Measurements from ENCODE around the gene HOXD3. TPM values are rescaled to one million over a fixed set of nuclear protein-coding genes. Genes with fewer than 3 reads are reported as not detected.

Gene HOXD3
- total and polyA plus RNA-seq, 2 donors (not counting 1 experiment from before 2014, with no cell fraction given): not detected

GRCh38 chr2:176109946-176110345, 47.2 kb upstream of the HOXD3 start:
- Histone ChIP-seq H4K20me1 (ENCODE audit: control insufficient read depth, extremely low read depth, insufficient read depth, low read length) (no peaks in the 10 kb centered on the region), H3K4me3 (replicated peaks in 1 of 4; ENCODE audit: control extremely low read depth in 1 of 4, insufficient read depth in 1 of 4, low read depth in 3 of 4, low read length in 4 of 4) (no peak overlapping the region), H3K36me3 (ENCODE audit: control insufficient read depth, insufficient read depth, low read length) (no peaks in the 10 kb centered on the region), H3K9ac (ENCODE audit: insufficient read depth, low read length) (no peak overlapping the region), H3K79me2 (ENCODE audit: control insufficient read depth, insufficient read depth, low read length) (no peaks in the 10 kb centered on the region), H2AFZ (ENCODE audit: low read length) (no peak overlapping the region), H3K4me2 (ENCODE audit: extremely low read depth, insufficient read depth, low read length) (no peak overlapping the region), H3K9me3 (ENCODE audit: control insufficient read depth, insufficient read depth, low read depth, low read length) (no peaks in the 10 kb centered on the region), H3K27ac (ENCODE audit: insufficient read depth, low read length) (no peak overlapping the region), H3K27me3 (ENCODE audit: control insufficient read depth, insufficient read depth, low read length) (peaks cover 75% of the 10 kb centered on the region), H3K4me1 (ENCODE audit: control insufficient read depth, extremely low read depth, insufficient read depth, low read length) (no peaks in the 10 kb centered on the region)
- DNase-seq (ENCODE audit: low read depth in 2 of 2): no peak
- TF ChIP-seq CTCF (conservative IDR thresholded peaks at IDR 0.05 in 1 of 2, IDR thresholded peaks at IDR 0.05 in 1 of 2; ENCODE audit: low read depth in 1 of 2, low read length in 2 of 2) (no peak), EZH2 (IDR thresholded peaks at IDR 0.05; ENCODE audit: low read length, missing control alignments) (no peak)

- DNase-seq (ENCODE audit: low read depth in 2 of 2): no peak
- Histone ChIP-seq H4K20me1 (ENCODE audit: control insufficient read depth, extremely low read depth, insufficient read depth, low read length) (no peaks in the 10 kb centered on the region), H3K79me2 (ENCODE audit: control insufficient read depth, insufficient read depth, low read length) (no peaks in the 10 kb centered on the region), H3K4me3 (replicated peaks in 1 of 4; ENCODE audit: control extremely low read depth in 1 of 4, insufficient read depth in 1 of 4, low read depth in 3 of 4, low read length in 4 of 4) (no peak overlapping the region), H3K27ac (ENCODE audit: insufficient read depth, low read length) (no peak overlapping the region), H3K4me2 (ENCODE audit: extremely low read depth, insufficient read depth, low read length) (no peak overlapping the region), H3K27me3 (ENCODE audit: control insufficient read depth, insufficient read depth, low read length) (peaks cover 74% of the 10 kb centered on the region), H3K4me1 (ENCODE audit: control insufficient read depth, extremely low read depth, insufficient read depth, low read length) (no peaks in the 10 kb centered on the region), H3K9me3 (ENCODE audit: control insufficient read depth, insufficient read depth, low read depth, low read length) (no peaks in the 10 kb centered on the region), H3K36me3 (ENCODE audit: control insufficient read depth, insufficient read depth, low read length) (no peaks in the 10 kb centered on the region), H3K9ac (ENCODE audit: insufficient read depth, low read length) (no peak overlapping the region), H2AFZ (ENCODE audit: low read length) (no peak overlapping the region)
- peak; percentile 35 for TF ChIP-seq EZH2 (IDR thresholded peaks at IDR 0.05; ENCODE audit: low read length, missing control alignments)
- no peak for TF ChIP-seq CTCF (conservative IDR thresholded peaks at IDR 0.05 in 1 of 2, IDR thresholded peaks at IDR 0.05 in 1 of 2; ENCODE audit: low read depth in 1 of 2, low read length in 2 of 2)
Measured at GRCh38 chr2:176110415-176111308, 46.4 kb upstream of the HOXD3 start.

- Histone ChIP-seq H3K27ac (ENCODE audit: insufficient read depth, low read length) (no peak overlapping the region), H2AFZ (ENCODE audit: low read length) (no peak overlapping the region), H3K9me3 (ENCODE audit: control insufficient read depth, insufficient read depth, low read depth, low read length) (no peaks in the 10 kb centered on the region), H3K4me2 (ENCODE audit: extremely low read depth, insufficient read depth, low read length) (no peak overlapping the region), H3K79me2 (ENCODE audit: control insufficient read depth, insufficient read depth, low read length) (no peaks in the 10 kb centered on the region), H3K27me3 (ENCODE audit: control insufficient read depth, insufficient read depth, low read length) (peaks cover 74% of the 10 kb centered on the region), H3K4me3 (replicated peaks in 1 of 4; ENCODE audit: control extremely low read depth in 1 of 4, insufficient read depth in 1 of 4, low read depth in 3 of 4, low read length in 4 of 4) (no peak overlapping the region), H3K9ac (ENCODE audit: insufficient read depth, low read length) (no peak overlapping the region), H3K36me3 (ENCODE audit: control insufficient read depth, insufficient read depth, low read length) (no peaks in the 10 kb centered on the region), H4K20me1 (ENCODE audit: control insufficient read depth, extremely low read depth, insufficient read depth, low read length) (no peaks in the 10 kb centered on the region), H3K4me1 (ENCODE audit: control insufficient read depth, extremely low read depth, insufficient read depth, low read length) (no peaks in the 10 kb centered on the region)
- peak; percentile 38 to 39 for DNase-seq (ENCODE audit: low read depth in 2 of 2)
- TF ChIP-seq CTCF (conservative IDR thresholded peaks at IDR 0.05 in 1 of 2, IDR thresholded peaks at IDR 0.05 in 1 of 2; ENCODE audit: low read depth in 1 of 2, low read length in 2 of 2) (peak; percentile 49 to 62), EZH2 (IDR thresholded peaks at IDR 0.05; ENCODE audit: low read length, missing control alignments) (no peak)
Measured at GRCh38 chr2:176111309-176111663, 45.8 kb upstream of the HOXD3 start.

Data from fibroblast of lung (primary cell).